Neural cell (in vitro differentiated cells): ENCODE data around the gene VSTM4.

Experiments
- CTCF ChIP-seq: fragments of 450-650 bp; IDR thresholded peaks from 2 replicates; pipeline ENCODE4 v1.5.1; 2014; ENCODE audit warnings: antibody characterized with exemption, mild to moderate bottlenecking, moderate library complexity; ENCODE audit not compliant: poor library complexity, severe bottlenecking
- EZH2 ChIP-seq: fragments of 200-600, 300-800 bp; shearing (Covaris generic), sonication (generic); IDR thresholded peaks from 2 replicates; pipeline ENCODE4 v1.6.1; 2014; ENCODE audit warnings: antibody characterized with exemption, low read length, borderline replicate concordance, mild to moderate bottlenecking; ENCODE audit not compliant: insufficient read depth, poor library complexity, severe bottlenecking
- POLR2AphosphoS5 ChIP-seq: IDR thresholded peaks from 2 replicates; pipeline ENCODE4 v1.6.1; 2012
- RAD21 ChIP-seq: fragments of 450-650 bp; conservative IDR thresholded peaks from 2 replicates; pipeline ENCODE4 v1.6.1; 2014; ENCODE audit warnings: antibody characterized with exemption, mild to moderate bottlenecking, moderate library complexity
- SMC3 ChIP-seq: fragments of 450-650 bp; conservative IDR thresholded peaks from 2 replicates; pipeline ENCODE4 v1.6.1; 2014; ENCODE audit warnings: antibody characterized with exemption, mild to moderate bottlenecking, moderate library complexity; ENCODE audit not compliant: poor library complexity
- TAF1 ChIP-seq: IDR thresholded peaks from 2 replicates; pipeline ENCODE4 v1.6.1; 2012; ENCODE audit warnings: low read depth
- TF ChIP-seq, protein P1 (sequence below): IDR thresholded peaks from 2 replicates; pipeline ENCODE4 v1.6.1; 2012; ENCODE audit warnings: borderline replicate concordance

- TF ChIP-seq, protein P1, sequence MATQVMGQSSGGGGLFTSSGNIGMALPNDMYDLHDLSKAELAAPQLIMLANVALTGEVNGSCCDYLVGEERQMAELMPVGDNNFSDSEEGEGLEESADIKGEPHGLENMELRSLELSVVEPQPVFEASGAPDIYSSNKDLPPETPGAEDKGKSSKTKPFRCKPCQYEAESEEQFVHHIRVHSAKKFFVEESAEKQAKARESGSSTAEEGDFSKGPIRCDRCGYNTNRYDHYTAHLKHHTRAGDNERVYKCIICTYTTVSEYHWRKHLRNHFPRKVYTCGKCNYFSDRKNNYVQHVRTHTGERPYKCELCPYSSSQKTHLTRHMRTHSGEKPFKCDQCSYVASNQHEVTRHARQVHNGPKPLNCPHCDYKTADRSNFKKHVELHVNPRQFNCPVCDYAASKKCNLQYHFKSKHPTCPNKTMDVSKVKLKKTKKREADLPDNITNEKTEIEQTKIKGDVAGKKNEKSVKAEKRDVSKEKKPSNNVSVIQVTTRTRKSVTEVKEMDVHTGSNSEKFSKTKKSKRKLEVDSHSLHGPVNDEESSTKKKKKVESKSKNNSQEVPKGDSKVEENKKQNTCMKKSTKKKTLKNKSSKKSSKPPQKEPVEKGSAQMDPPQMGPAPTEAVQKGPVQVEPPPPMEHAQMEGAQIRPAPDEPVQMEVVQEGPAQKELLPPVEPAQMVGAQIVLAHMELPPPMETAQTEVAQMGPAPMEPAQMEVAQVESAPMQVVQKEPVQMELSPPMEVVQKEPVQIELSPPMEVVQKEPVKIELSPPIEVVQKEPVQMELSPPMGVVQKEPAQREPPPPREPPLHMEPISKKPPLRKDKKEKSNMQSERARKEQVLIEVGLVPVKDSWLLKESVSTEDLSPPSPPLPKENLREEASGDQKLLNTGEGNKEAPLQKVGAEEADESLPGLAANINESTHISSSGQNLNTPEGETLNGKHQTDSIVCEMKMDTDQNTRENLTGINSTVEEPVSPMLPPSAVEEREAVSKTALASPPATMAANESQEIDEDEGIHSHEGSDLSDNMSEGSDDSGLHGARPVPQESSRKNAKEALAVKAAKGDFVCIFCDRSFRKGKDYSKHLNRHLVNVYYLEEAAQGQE, result no peak
- no peak for TF ChIP-seq CTCF
- no peak for TF ChIP-seq RAD21
- no peak for TF ChIP-seq POLR2AphosphoS5
- no peak for TF ChIP-seq EZH2
- no peak for TF ChIP-seq TAF1
- TF ChIP-seq SMC3, result no peak
These were observed 78.7 kb downstream of the VSTM4 start for GRCh38 chr10:49036638-49037037.
